Measurements from ENCODE around the gene PLCL2. TPM values are rescaled to one million over a fixed set of nuclear protein-coding genes. Genes with fewer than 3 reads are reported as not detected.
A peak's percentile ranks its signal among the peaks of the same experiment; 100 is the strongest.

PLCL2 gene
- total RNA-seq, 1 donor from 2014 or later: 9.9 TPM

GRCh38 chr3:16890597-16891333 is 6.0 kb downstream of the PLCL2 start:
- DNase-seq (ENCODE audit: low read depth in 2 of 2): no peak

GRCh38 chr3:16893618-16894200 is 9.0 kb downstream of the PLCL2 start:
- DNase-seq (ENCODE audit: low read depth in 2 of 2): no peak

DNA sequence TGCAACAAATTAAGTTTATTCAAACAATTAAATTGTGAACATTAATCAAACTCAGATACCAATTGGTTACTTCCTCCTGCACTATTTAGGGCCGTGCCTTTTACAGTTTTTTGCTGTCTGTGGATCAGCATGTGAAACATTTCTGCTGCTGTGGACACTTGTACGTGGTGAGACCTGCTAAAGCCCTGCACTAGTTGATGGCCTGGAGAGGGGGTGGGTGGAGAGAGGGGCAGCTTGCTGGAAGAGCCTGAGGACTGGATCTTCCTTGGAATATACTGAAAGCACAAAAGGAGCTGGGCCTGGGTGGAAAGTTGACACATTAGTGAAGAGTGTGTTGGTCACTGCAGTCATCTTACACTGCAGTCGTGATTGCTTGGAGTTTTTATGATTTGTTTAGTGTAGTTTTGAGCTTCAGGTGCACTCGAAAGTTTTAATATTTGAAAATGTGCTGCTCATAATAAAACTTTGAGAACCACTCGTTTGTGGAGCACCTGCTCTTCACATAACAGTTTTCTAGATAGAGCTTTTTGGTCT is 11.4 kb downstream of the PLCL2 start:
- no peak for DNase-seq (ENCODE audit: low read depth in 2 of 2)

GRCh38 chr3:16896820-16897219 is 12.1 kb downstream of the PLCL2 start:
- no peak for DNase-seq (ENCODE audit: low read depth in 2 of 2)

DNA sequence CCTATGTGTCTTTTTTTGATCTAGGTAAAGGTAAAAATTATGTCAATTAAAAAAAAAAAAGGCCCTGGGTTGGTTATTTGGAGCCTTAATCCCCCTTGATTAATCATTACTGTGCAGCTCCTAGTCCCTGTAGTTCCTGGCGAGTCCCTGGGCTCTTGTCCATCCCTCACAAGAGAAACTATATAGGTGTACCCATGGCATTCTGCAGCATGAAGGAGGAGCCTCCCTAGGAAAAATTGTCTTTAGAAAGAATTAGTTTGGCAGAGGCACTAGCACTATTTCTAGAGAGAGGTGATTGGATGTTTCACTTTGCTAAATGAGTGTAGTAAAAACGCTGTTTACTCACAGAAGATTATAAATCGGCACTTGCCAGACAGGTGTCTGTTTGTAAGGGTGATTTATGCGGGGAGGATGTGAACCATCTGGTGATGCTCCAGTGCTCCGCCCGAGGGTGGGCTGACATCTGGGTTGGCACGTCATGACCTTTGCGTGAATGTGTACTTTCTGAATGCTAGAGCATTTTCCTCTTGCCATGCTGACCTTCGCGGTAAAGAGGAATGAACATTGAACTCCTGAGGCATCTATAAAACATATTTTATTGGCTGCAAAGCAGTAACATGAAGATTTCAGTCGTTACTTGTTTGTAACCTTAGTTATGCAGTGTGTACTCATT is 12.6 kb downstream of the PLCL2 start:
- DNase-seq (ENCODE audit: low read depth in 2 of 2): no peak

- DNase-seq (ENCODE audit: low read depth in 2 of 2): no peak
Measured at GRCh38 chr3:16898595-16899395, 14.0 kb downstream of the PLCL2 start.

DNA sequence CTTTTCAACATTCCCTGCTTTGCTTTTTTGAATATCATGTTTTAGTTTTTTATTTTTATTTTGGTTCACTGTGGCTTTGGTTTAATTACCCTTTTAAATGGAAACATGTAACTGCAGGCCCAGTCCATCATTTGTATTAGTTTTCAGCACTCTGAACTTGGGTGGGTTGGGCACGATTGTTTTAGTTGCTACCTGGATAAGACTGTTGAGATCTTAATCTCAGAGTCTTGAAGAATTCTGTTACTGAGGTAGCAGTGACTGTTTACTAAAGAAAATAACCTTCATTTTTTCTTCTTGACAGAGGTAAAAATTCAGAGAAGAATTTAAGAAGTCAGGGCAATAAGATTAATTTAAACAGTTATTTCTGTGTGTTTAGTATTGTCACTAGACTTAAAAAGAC is 15.2 kb downstream of the PLCL2 start:
- DNase-seq (ENCODE audit: low read depth in 2 of 2): no peak

DNA sequence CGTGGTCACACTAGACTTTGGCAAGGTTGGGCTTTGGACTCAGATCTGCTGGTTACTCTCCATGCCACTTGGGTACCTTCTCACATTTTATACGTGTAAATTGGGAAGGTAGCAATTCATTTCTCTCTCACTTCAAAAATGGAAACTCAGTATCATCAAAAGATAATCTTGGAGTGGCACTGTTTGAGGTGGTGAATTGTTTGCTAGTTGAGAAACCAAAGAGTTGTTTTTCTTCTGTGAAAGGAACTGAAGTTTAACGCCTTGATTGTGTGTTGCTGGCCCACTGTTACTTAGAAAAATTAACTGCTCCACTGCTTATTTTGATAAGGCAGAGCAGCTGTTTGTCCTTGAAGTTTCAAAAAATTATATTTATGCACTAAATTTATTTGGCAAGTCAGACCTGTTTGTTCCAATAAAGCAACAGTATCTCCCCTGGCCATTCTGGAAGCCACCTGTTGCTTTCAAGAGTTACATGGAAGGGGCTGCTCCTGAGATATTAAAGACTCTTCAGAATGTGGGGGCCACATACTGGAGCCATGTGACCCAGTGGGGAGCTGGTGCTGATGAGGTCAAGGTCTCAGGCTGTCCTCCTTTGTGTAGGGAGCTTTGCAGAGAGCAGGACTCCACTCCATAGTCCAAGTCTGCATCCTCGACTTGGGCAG is 16.2 kb downstream of the PLCL2 start:
- no peak for DNase-seq (ENCODE audit: low read depth in 2 of 2)

- DNase-seq (ENCODE audit: low read depth in 2 of 2): no peak
Measured at GRCh38 chr3:16904423-16905417, 20.0 kb downstream of the PLCL2 start.

GRCh38 chr3:16905704-16906103 is 20.9 kb downstream of the PLCL2 start:
- no peak for DNase-seq (ENCODE audit: low read depth in 2 of 2)

GRCh38 chr3:16906682-16907081 is 21.9 kb downstream of the PLCL2 start:
- peak; percentile 55 to 61 for DNase-seq (ENCODE audit: low read depth in 2 of 2)

- peak in 1 of 2 donors; percentile 24 for DNase-seq (ENCODE audit: low read depth in 2 of 2)
Measured at GRCh38 chr3:16907243-16907642, 22.5 kb downstream of the PLCL2 start.

GRCh38 chr3:16908016-16908807 is 23.5 kb downstream of the PLCL2 start:
- peak; percentile 41 to 56 for DNase-seq (ENCODE audit: low read depth in 2 of 2)

- DNase-seq (ENCODE audit: low read depth in 2 of 2): no peak
Measured at GRCh38 chr3:16908896-16909295, 24.1 kb downstream of the PLCL2 start.

DNA sequence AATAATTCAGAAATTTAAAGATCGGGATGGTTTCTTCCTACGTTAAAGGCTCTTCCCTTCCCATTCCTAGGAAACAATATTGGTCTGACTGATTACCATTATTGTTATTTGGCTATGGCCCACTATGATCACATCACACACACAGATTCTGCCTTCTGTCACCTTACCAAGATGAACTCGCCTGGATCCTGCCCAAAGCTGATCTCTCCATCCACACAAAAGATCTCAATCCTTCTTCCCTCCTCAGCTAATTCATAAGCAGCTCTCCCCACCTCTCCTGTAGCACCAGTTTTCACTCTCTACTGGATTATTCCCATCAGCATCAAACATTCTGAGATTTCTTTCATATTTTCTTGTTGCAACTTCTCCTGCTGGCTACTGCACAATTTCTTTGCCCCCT is 25.0 kb downstream of the PLCL2 start:
- no peak for DNase-seq (ENCODE audit: low read depth in 2 of 2)

DNA sequence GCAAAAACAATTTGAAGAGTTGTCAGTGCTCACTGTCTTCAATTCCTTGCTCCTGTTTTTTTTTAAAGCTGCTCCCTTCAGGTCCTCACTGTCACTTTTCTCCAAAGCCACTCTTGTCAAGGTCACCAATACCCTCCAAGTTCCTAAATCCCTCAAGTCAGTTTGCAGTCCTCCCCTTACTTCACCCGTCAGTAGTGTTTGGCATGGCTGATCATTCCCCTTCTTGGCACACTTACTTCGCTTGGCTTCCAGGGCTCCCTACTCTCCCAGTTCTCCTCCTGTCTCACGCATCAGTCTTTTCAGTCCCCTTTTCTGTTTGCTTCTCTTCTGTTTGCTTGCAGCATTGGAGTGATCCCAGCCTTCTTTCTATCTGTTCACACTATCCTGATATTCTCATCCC is 25.5 kb downstream of the PLCL2 start:
- no peak for DNase-seq (ENCODE audit: low read depth in 2 of 2)

- DNase-seq (ENCODE audit: low read depth in 2 of 2): no peak
Measured at GRCh38 chr3:16911916-16912315, 27.2 kb downstream of the PLCL2 start.

DNA sequence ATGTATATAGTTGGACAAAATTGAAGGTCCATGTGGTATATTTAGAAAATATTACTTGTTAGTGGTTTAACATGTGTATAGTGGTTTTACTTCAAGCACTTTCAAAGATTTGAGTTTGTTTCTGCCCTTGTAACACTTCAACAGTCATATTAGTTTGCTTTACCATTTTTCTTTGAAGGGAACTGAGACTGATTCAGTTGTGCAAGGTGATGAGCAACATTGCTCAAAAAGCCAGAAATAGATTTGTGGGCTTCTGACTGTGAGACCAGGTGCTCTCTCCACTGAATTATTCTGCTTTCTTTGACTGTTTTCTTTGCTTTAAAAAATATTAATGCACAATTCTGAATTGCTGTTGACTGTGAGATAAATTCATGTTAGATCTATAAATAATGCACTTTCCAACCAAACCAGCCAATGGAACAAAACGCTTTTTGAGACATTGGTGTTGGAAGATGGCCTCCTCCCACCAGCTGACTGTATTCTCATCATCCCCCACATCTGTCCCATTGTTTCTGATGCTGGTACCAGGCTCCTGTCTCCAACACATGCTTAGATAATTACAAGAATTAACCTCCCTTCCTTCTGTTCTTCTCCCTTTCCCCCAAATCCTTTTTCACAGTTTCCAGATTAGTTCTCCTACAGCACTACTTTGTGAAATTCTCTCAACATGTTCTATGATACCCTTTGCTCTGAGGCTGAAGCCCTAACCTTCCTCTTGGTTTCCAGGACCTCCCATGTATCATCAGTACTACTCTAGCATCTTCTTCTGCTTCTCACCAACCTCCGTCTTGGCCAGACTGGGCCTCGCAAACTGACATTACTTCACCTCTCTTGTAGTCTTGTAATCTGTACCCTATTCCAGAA is 27.9 kb downstream of the PLCL2 start:
- no peak for DNase-seq (ENCODE audit: low read depth in 2 of 2)
